GM10266 (cell line): ENCODE results near the gene EPHB2.

ENCODE experiments used
- DNase-seq: peaks from one replicate; pipeline ENCODE4 v3.0.0; 2012; ENCODE audit errors: extremely low spot score
- TF ChIP-seq, protein P1 (sequence below): IDR thresholded peaks from 2 replicates; pipeline ENCODE4 v1.5.1; 2012; ENCODE audit warnings: mild to moderate bottlenecking, low read depth; ENCODE audit not compliant: control insufficient read depth, insufficient read depth; ENCODE audit errors: missing control alignments

EPHB2 gene

DNA sequence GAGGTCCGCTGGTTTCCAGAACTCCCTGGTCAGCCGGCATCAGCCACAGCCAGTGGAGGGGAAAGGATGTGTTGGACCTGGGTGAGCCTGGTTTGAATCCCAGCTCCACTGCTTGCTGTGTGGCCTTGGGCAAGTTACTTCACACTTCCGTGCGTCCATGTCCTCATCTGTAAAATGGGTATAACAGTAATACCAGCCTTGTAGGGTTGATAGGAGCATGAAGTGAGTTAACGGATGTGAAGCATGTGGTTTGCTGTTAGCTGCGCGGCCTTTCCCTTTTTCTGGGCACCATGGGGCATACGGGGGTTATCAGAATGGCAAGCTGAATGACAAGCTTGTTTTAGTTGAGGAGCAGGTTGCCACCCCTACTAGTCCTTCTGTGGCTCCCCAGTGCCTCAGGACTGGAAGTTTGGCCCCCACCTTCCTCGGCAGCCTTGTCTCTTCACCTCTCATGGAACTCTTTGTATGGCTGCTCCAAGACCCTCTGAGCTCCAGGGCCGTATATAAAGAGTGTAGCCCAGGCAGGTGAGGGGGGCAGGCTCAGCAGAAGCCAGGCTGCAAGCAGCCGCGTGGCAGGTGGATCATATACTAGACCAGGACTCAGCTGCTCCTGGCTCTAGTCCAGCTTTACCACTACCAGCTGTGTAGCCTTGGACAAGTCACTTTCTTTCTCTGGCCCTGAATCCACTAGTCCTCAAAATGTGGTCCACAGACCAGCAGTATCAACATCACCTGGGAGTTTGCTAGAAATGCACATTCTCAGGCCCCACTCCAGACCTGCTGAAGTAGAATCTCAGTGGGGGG is 166.7 kb downstream of the EPHB2 start:
- TF ChIP-seq, protein P1, sequence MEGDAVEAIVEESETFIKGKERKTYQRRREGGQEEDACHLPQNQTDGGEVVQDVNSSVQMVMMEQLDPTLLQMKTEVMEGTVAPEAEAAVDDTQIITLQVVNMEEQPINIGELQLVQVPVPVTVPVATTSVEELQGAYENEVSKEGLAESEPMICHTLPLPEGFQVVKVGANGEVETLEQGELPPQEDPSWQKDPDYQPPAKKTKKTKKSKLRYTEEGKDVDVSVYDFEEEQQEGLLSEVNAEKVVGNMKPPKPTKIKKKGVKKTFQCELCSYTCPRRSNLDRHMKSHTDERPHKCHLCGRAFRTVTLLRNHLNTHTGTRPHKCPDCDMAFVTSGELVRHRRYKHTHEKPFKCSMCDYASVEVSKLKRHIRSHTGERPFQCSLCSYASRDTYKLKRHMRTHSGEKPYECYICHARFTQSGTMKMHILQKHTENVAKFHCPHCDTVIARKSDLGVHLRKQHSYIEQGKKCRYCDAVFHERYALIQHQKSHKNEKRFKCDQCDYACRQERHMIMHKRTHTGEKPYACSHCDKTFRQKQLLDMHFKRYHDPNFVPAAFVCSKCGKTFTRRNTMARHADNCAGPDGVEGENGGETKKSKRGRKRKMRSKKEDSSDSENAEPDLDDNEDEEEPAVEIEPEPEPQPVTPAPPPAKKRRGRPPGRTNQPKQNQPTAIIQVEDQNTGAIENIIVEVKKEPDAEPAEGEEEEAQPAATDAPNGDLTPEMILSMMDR, result no peak
- DNase-seq, result no peak

DNA sequence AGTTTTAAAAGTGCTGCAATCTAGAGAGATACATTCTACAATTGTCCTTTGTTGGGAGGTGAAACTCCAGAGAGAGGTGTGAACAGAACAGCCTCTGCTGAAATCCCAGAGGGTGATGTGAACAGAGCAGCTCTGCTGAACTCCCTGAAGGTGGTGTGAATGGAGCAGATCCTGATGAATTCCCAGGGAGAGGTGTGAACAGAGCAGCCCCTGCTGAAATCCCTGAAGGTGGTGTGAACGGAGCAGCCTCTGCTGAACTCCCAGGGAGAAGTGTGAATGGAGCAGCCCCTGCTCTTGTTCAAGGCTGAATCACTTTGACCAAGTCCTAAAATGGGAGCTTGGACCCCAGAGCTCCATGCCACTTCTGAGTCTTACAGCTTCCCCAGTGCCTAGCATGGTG is 167.3 kb downstream of the EPHB2 start:
- TF ChIP-seq, protein P1, result no peak
- DNase-seq, result no peak

DNA sequence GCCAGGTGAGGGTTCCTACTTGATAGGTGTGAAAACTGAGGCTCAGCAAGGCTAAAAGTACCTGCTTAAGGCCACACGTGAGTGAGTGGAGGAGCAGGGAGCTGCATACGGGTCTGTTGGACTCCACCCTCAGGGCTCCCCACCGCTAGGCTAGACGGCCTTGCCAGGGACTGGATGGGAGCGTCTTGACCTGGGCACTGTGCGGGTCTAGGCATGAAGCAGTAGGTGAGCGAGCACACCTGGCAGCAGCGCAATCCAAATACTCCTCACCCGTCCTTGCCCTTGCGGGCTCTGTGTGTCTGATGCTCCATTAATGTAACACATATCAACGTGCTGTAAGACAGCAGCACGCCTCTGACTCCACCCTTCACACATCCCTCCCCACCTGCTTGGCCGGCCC is 168.0 kb downstream of the EPHB2 start:
- TF ChIP-seq, protein P1, result no peak
- no peak for DNase-seq

DNA sequence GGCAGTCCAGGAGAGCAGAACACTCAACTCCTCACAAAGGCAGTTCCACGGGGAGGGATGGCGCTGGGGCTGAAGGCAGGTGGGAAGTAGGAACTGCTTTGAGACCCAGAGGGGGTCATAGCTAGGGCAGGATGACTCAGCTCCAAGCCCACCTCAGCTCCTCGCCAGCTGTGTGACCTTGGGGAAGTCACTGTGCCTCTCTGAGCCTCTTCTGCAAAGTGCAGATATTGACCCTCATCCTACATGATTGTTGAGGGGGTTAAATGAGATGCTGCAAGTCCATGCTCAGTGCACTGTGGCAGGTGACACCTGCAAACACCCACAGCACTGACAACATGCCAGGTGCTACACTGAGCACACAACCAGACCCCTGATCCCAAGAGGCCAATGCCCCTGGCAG is 168.8 kb downstream of the EPHB2 start:
- DNase-seq, result no peak
- TF ChIP-seq, protein P1, result no peak

DNA sequence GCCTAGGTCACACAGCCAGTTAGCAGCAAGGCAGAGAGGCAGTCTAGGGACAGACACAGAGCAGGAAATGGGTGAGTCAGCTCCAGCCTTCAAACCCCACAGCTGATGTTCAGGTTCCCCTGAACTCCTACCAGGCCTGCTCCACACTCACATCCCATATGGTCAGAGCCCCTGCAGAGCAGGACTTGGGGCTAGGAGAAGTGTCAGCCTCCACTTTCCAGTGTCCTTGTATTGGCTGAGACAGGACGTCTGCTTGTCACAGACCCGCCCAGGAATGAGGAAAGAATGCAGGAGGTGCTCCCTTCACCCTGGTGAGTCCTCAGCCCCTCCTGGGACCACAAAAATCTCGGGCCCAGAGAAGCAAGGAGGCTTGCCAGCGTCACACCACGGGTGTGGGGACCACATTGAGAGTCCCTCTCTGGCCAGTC is 169.5 kb downstream of the EPHB2 start:
- TF ChIP-seq, protein P1, result no peak
- DNase-seq, result no peak

DNA sequence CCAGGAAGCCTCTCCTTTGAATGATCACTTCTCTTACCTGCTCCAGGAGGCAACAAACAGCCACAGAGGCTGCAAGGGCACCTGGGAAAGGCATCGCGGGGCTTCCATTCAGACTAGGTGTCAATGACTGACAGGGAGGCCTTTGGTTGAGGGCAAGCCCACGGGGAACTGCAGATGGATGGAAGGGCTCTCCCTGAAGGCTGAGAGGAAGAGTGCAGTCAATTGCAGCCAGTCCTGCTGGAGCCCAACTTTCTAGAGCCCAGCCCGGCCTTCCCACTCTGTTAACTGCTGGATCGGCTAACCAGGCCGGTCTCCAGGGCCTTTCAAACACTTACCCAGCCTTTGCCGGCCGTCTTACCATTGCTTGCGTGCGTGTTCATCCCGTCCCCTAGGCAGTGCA is 172.8 kb downstream of the EPHB2 start:
- DNase-seq, result no peak
- TF ChIP-seq, protein P1, result no peak

DNA sequence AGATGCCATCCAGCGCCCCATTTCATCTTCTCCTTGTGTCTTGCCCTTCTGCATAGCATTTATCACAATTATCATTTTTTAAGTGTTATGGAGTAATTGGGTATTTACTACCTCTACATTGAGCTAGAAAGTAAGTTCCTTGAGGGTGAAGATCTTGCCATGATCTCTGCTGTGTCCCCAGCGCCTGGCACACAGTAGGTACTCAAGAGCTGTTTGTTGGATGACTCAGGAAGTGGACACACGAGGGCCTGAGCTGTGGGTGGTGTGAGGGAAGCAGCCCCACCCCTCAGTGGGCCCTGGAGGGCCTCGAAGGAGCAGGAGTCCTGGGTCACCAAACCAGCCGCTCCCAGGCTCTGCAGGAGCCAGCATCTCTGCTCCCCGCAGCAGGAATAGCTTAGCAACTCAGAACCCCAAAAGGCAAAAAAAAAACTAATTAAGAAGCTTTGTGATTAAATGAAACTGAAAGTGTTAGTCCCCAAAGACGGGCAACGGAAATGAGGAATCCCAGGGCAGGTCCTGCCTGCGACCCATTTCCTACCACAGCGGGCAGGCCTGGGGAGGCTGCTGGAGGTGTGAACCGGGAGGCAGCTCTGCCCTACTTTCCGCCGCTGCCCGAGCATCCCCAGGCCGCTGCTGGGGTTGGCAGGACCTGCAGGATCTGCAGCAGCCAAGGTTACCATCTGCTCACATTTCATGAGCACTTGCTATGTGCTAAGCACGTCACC is 174.3 kb downstream of the EPHB2 start:
- TF ChIP-seq, protein P1, result no peak
- no peak for DNase-seq
